ENCODE data around the gene DYNC1H1. TPM values are rescaled to one million over a fixed set of nuclear protein-coding genes. Genes with fewer than 3 reads are reported as not detected.

DYNC1H1 gene
- total RNA-seq, 4 donors from 2014 or later, result 338 to 524 (median 432) TPM

- TF ChIP-seq CTCF (IDR thresholded peaks at IDR 0.05; ENCODE audit: low read depth), result no peak
These were observed 65.6 kb downstream of the DYNC1H1 start for GRCh38 chr14:102029956-102030355.

- TF ChIP-seq CTCF (IDR thresholded peaks at IDR 0.05; ENCODE audit: low read depth), result no peak
These were observed 68.9 kb downstream of the DYNC1H1 start for GRCh38 chr14:102033241-102033640.

GRCh38 chr14:102034301-102034700 is 69.9 kb downstream of the DYNC1H1 start:
- TF ChIP-seq CTCF (IDR thresholded peaks at IDR 0.05; ENCODE audit: low read depth), result no peak

- no peak for TF ChIP-seq CTCF (IDR thresholded peaks at IDR 0.05; ENCODE audit: low read depth)
These were observed 71.5 kb downstream of the DYNC1H1 start for GRCh38 chr14:102035914-102036313.

- TF ChIP-seq CTCF (IDR thresholded peaks at IDR 0.05; ENCODE audit: low read depth), result no peak
These were observed 73.3 kb downstream of the DYNC1H1 start for GRCh38 chr14:102037686-102038085.

- TF ChIP-seq CTCF (IDR thresholded peaks at IDR 0.05; ENCODE audit: low read depth), result no peak
These were observed 74.8 kb downstream of the DYNC1H1 start for GRCh38 chr14:102039157-102039556.

- no peak for TF ChIP-seq CTCF (IDR thresholded peaks at IDR 0.05; ENCODE audit: low read depth)
These were observed 75.8 kb downstream of the DYNC1H1 start for GRCh38 chr14:102040153-102040552.

All from subcutaneous adipose tissue (tissue), 4 donors.